ENCODE data around the gene EYA3. TPM values are rescaled to one million over a fixed set of nuclear protein-coding genes. Genes with fewer than 3 reads are reported as not detected.

EYA3 gene
- total and polyA plus RNA-seq, 10 of the 15 experiments (the other 5 are each of a cell fraction or from before 2014, with no cell fraction given), result 13.0 to 46.6 (median 23.4) TPM

DNA sequence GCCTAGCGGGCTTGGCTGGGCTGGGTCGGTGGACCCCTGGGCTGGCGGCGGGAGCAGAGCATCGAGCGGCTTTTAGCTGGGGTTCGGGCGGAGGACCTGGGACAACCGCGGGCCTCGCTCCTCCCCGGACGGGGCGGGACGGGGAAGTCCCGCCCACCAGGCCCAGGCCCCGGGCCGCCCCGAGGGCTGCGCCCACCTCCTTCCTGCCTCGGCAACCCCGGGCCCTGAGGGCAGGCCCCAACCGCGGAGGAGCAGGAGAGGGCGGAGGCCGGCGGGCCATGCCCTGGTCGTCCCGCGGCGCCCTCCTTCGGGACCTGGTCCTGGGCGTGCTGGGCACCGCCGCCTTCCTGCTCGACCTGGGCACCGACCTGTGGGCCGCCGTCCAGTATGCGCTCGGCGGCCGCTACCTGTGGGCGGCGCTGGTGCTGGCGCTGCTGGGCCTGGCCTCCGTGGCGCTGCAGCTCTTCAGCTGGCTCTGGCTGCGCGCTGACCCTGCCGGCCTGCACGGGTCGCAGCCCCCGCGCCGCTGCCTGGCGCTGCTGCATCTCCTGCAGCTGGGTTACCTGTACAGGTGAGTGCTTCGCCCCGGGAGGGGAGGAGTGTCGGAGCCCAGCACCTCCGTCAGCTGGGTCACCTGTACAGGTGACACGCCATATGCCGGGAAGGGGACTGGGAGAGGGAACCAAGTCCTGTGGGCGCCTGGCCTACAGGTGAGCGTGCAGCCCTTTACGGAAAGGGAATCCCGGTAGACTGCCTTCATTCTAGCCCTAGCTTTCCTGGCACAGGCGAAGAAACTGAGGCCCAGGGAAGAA is 128.4 kb downstream of the EYA3 start, which contains the start of gene XKR8:
Gene XKR8 (plus strand): TSS at position 182 of the 812 bp plus-strand sequence. CDS start 97 bp downstream, at position 279.
- 0 out of 2 replicates have a peak within 1 kb of the TSS, but pooled peaks have one; percentile 31 for H3K27ac ChIP-seq (ENCODE audit: control insufficient read depth, insufficient read depth)
- peak; percentile 98 for ATAC-seq
- no peaks in the 10 kb centered on the region for H3K27me3 ChIP-seq (replicated peaks in 1 of 2; ENCODE audit: control insufficient read depth in 2 of 2, insufficient read depth in 2 of 2, low read length in 1 of 2)
- peaks cover 4% of the 10 kb centered on the region for H3K4me1 ChIP-seq (ENCODE audit: control insufficient read depth, insufficient read depth, low read length)
- in situ Hi-C loops (cut with MboI) (no loop called here), intact Hi-C loops (cut with micrococcal nuclease; ENCODE audit: unreplicated experiment) (loop anchor here (10.0 kb wide), 1 partner anchor 535 kb away; no protein-coding TSS in a partner anchor)
- ChIA-PET CTCF (interaction anchor here (0.6 to 0.9 kb wide), 2 partner anchors 33 to 92 kb away, joined by 3 read pairs; no protein-coding TSS in a partner anchor), POLR2A (interaction anchor here (0.5 kb wide), 1 partner anchor 16 kb away, joined by 7 read pairs; no protein-coding TSS in a partner anchor), RAD21 (ENCODE audit: unreplicated experiment) (interaction anchor here (0.7 to 1.2 kb wide), 4 partner anchors 14 to 102 kb away, joined by 3 to 4 read pairs (median 3); no protein-coding TSS in a partner anchor), SMC1A (ENCODE audit: uncharacterized antibody, unreplicated experiment) (interaction anchor here (1.6 to 1.9 kb wide), 2 partner anchors 15 to 130 kb away, joined by 5 read pairs; no protein-coding TSS in a partner anchor)
- FAIRE-seq, result no peak
- H3K4me3 ChIP-seq, result peak within 1 kb of the TSS; percentile 82
- BruUV-seq (replicated peaks), result no TSS peak
- peak within 1 kb of the TSS; percentile 99 for H2AFZ ChIP-seq (ENCODE audit: control insufficient read depth, low read depth, low read length)
- peak; percentile 31 for DNase-seq (ENCODE audit: low read depth, low spot score)
- no peaks in the 10 kb centered on the region for H4K20me1 ChIP-seq (ENCODE audit: control insufficient read depth, insufficient read depth)
- 10% methylated on average over 46 of the region's 68 CpGs for WGBS (ENCODE audit: insufficient coverage, insufficient replicate concordance, low lambda C conversion rate, missing lambda C conversion rate)
- H3K79me2 ChIP-seq (ENCODE audit: control insufficient read depth, insufficient read depth, low read length), result no peaks in the 10 kb centered on the region
- peak within 1 kb of the TSS; percentile 90 for H3K4me2 ChIP-seq (ENCODE audit: control insufficient read depth, insufficient read depth)
- peak within 1 kb of the TSS; percentile 68 for H3K9ac ChIP-seq (ENCODE audit: control insufficient read depth, insufficient read depth, low read length)
- H3K9me3 ChIP-seq (replicated peaks; ENCODE audit: control insufficient read depth, insufficient read depth, low read length), result no peaks in the 10 kb centered on the region
- H3K36me3 ChIP-seq (ENCODE audit: control insufficient read depth in 2 of 2, insufficient read depth in 2 of 2, low read length in 1 of 2), result peaks cover 0 to 2% of the 10 kb centered on the region in 2 experiments; a peak in 2 of 4 replicates
- TF ChIP-seq POLR2A (IDR thresholded peaks at IDR 0.05; ENCODE audit: low read depth, low read length), result peak; percentile 82
- TF ChIP-seq IKZF1 (conservative IDR thresholded peaks at IDR 0.05), result peak; percentile 95
- TF ChIP-seq ZNF217 (IDR thresholded peaks at IDR 0.05), result peak; percentile 71
- TF ChIP-seq NR2F1 (conservative IDR thresholded peaks at IDR 0.05), result peak; percentile 86
- TF ChIP-seq BHLHE40 (IDR thresholded peaks at IDR 0.05; ENCODE audit: borderline replicate concordance in 1 of 2, low read depth in 2 of 2, low read length in 1 of 2), result peak in 1 of 2 experiments; percentile 44; a peak in 1 of 4 replicates
- TF ChIP-seq STAT3 (IDR thresholded peaks at IDR 0.05; ENCODE audit: low read depth, low read length), result no peak
- TF ChIP-seq, protein P1, sequence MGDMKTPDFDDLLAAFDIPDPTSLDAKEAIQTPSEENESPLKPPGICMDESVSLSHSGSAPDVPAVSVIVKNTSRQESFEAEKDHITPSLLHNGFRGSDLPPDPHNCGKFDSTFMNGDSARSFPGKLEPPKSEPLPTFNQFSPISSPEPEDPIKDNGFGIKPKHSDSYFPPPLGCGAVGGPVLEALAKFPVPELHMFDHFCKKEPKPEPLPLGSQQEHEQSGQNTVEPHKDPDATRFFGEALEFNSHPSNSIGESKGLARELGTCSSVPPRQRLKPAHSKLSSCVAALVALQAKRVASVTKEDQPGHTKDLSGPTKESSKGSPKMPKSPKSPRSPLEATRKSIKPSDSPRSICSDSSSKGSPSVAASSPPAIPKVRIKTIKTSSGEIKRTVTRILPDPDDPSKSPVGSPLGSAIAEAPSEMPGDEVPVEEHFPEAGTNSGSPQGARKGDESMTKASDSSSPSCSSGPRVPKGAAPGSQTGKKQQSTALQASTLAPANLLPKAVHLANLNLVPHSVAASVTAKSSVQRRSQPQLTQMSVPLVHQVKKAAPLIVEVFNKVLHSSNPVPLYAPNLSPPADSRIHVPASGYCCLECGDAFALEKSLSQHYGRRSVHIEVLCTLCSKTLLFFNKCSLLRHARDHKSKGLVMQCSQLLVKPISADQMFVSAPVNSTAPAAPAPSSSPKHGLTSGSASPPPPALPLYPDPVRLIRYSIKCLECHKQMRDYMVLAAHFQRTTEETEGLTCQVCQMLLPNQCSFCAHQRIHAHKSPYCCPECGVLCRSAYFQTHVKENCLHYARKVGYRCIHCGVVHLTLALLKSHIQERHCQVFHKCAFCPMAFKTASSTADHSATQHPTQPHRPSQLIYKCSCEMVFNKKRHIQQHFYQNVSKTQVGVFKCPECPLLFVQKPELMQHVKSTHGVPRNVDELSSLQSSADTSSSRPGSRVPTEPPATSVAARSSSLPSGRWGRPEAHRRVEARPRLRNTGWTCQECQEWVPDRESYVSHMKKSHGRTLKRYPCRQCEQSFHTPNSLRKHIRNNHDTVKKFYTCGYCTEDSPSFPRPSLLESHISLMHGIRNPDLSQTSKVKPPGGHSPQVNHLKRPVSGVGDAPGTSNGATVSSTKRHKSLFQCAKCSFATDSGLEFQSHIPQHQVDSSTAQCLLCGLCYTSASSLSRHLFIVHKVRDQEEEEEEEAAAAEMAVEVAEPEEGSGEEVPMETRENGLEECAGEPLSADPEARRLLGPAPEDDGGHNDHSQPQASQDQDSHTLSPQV (IDR thresholded peaks at IDR 0.05), result no peak
- peak; percentile 42; the same call in 1 of the 2 replicates for TF ChIP-seq POLR2AphosphoS5 (IDR thresholded peaks at IDR 0.05; ENCODE audit: low read length)
- TF ChIP-seq, protein P2, sequence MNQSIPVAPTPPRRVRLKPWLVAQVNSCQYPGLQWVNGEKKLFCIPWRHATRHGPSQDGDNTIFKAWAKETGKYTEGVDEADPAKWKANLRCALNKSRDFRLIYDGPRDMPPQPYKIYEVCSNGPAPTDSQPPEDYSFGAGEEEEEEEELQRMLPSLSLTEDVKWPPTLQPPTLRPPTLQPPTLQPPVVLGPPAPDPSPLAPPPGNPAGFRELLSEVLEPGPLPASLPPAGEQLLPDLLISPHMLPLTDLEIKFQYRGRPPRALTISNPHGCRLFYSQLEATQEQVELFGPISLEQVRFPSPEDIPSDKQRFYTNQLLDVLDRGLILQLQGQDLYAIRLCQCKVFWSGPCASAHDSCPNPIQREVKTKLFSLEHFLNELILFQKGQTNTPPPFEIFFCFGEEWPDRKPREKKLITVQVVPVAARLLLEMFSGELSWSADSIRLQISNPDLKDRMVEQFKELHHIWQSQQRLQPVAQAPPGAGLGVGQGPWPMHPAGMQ (IDR thresholded peaks at IDR 0.05; ENCODE audit: borderline replicate concordance), result no peak
- TF ChIP-seq LARP7 (IDR thresholded peaks at IDR 0.05), result peak; percentile 80
- no peak for TF ChIP-seq ZSCAN29 (IDR thresholded peaks at IDR 0.05)
- TF ChIP-seq GATAD2B (conservative IDR thresholded peaks at IDR 0.05; ENCODE audit: low read depth), result peak; percentile 87
- TF ChIP-seq SP1 (IDR thresholded peaks at IDR 0.05; ENCODE audit: low read depth, low read length), result peak; percentile 23
- no peak for TF ChIP-seq TARDBP (IDR thresholded peaks at IDR 0.05; ENCODE audit: borderline replicate concordance)
- TF ChIP-seq MEF2B (IDR thresholded peaks at IDR 0.05; ENCODE audit: partially characterized antibody, poor library complexity, severe bottlenecking), result no peak
- TF ChIP-seq, protein P3, sequence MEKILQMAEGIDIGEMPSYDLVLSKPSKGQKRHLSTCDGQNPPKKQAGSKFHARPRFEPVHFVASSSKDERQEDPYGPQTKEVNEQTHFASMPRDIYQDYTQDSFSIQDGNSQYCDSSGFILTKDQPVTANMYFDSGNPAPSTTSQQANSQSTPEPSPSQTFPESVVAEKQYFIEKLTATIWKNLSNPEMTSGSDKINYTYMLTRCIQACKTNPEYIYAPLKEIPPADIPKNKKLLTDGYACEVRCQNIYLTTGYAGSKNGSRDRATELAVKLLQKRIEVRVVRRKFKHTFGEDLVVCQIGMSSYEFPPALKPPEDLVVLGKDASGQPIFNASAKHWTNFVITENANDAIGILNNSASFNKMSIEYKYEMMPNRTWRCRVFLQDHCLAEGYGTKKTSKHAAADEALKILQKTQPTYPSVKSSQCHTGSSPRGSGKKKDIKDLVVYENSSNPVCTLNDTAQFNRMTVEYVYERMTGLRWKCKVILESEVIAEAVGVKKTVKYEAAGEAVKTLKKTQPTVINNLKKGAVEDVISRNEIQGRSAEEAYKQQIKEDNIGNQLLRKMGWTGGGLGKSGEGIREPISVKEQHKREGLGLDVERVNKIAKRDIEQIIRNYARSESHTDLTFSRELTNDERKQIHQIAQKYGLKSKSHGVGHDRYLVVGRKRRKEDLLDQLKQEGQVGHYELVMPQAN (conservative IDR thresholded peaks at IDR 0.05), result peak; percentile 80; the same call in 1 of the 2 replicates
